Endodermal cell (in vitro differentiated cells): ENCODE data around the gene HSD3B1. TPM values are rescaled to one million over a fixed set of nuclear protein-coding genes. Genes with fewer than 3 reads are reported as not detected.

Experiments used
- DNase-seq: peaks from one replicate; pipeline ENCODE4 v3.0.0-alpha.2; 2017
- H3K27ac ChIP-seq: 2 replicates; pipeline ENCODE4 v1.5.1; 2013; ENCODE audit warnings: mild to moderate bottlenecking, low read depth, low read length, moderate library complexity
- H3K27me3 ChIP-seq: 2 replicates; pipeline ENCODE4 v1.6.1; 2013; ENCODE audit warnings: mild to moderate bottlenecking, low read length, moderate library complexity; ENCODE audit not compliant: insufficient read depth, control insufficient read depth, poor library complexity, severe bottlenecking
- H3K36me3 ChIP-seq: 2 replicates; pipeline ENCODE4 v1.7.0; 2013; ENCODE audit warnings: mild to moderate bottlenecking, low read length, moderate library complexity; ENCODE audit not compliant: control insufficient read depth, insufficient read depth
- H3K4me1 ChIP-seq: one replicate; pipeline ENCODE4 v1.7.0; 2013; ENCODE audit warnings: low read length; ENCODE audit not compliant: control insufficient read depth, insufficient read depth
- H3K4me3 ChIP-seq: 2 replicates; pipeline ENCODE4 v1.5.1; 2013; ENCODE audit warnings: mild to moderate bottlenecking, low read length, moderate library complexity
- H3K9ac ChIP-seq: 2 replicates; pipeline ENCODE4 v1.6.1; 2013; ENCODE audit warnings: mild to moderate bottlenecking, low read length, moderate library complexity; ENCODE audit not compliant: poor library complexity, severe bottlenecking; ENCODE audit errors: extremely low read depth
- H3K9me3 ChIP-seq: 2 replicates; pipeline ENCODE4 v1.6.1; 2013; ENCODE audit warnings: mild to moderate bottlenecking, low read length, moderate library complexity; ENCODE audit not compliant: control insufficient read depth
- H3K27ac Mint-ChIP-seq: 2 replicates; pipeline ENCODE4 v1.8.0; 2020; ENCODE audit warnings: mixed read lengths
- H3K27me3 Mint-ChIP-seq: 2 replicates; pipeline ENCODE4 v1.8.0; 2021; ENCODE audit warnings: mild to moderate bottlenecking, mixed read lengths; ENCODE audit not compliant: insufficient read depth
- H3K36me3 Mint-ChIP-seq: 2 replicates; pipeline ENCODE4 v1.8.0; 2020; ENCODE audit warnings: low read depth, mixed read lengths
- H3K4me1 Mint-ChIP-seq: 2 replicates; pipeline ENCODE4 v1.8.0; 2020; ENCODE audit warnings: mixed read lengths
- H3K4me3 Mint-ChIP-seq: 2 replicates; pipeline ENCODE4 v1.8.0; 2020; ENCODE audit warnings: mild to moderate bottlenecking, moderate library complexity, mixed read lengths
- H3K9me3 Mint-ChIP-seq: 2 replicates; pipeline ENCODE4 v1.8.0; 2020; ENCODE audit warnings: mild to moderate bottlenecking, mixed read lengths
- WGBS, 2 experiments: methylation state at CpG; one replicate each; pipeline versions ENCODE4 v1.1.5 to v1.1.7; 2013; ENCODE audit warnings: missing lambda C conversion rate in 2 of 2, mixed read lengths in 1 of 2; ENCODE audit not compliant: insufficient coverage in 1 of 2, insufficient read length in 1 of 2; 5-methylcytosine and 5-hydroxymethylcytosine counted together
- total RNA-seq, 2 donors: library from RNA; stranded (reverse); fragmentation: NEBNext Ultra II Directional in 1 of 2; extraction: Animal tissue kit (Norgen Biotek cat#: 25700) in 1 of 2; gene quantifications; 2 replicates in 1 of 2; 3 replicates in 1 of 2; pipeline ENCODE4 v1.2.1, GENCODE V29; 2021
- TF ChIP-seq, protein P1 (sequence below): fragments of 200-600 bp; sonication (generic); conservative IDR thresholded peaks from 2 replicates; pipeline ENCODE4 v1.5.0; 2021; ENCODE audit warnings: antibody characterized with exemption, mild to moderate bottlenecking

HSD3B1 gene
- total RNA-seq, 2 donors from 2014 or later: not detected

DNA sequence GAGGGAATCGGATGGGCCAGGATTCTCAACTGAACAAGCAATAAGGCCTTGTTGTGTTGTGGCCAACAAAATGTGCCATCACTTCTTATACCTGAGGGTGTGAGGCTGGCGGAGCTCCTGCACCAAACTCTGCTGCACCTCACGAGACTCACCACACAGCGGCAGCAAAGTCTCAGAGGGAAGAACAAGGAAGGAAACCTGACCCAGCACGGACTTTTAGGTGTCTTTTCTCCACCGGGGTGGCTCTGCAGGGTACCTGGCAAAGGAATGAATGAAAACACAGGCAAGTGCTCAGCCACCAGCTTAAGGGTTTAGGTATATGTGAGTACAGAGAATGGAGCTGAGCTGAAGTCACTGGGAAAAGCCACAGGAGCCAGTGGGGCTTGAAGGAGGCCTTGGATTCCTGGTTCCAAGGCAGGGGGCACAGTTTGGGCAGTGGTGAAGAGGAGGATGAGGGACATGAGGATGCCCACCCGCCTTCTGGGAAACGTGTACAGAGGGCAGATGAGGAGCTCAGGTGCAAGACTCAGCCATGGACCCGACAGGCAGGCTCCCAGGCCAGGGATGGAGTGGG is 31.1 kb upstream of the HSD3B1 start:
- DNase-seq: peak; percentile 96
- H3K27me3 Mint-ChIP-seq: peaks cover 4% of the 10 kb centered on the region
- peaks cover 5% of the 10 kb centered on the region for H3K4me1 Mint-ChIP-seq
- Histone ChIP-seq H3K9ac (no peak overlapping the region), H3K4me1 (no peaks in the 10 kb centered on the region), H3K4me3 (no peak overlapping the region), H3K9me3 (no peaks in the 10 kb centered on the region), H3K36me3 (no peaks in the 10 kb centered on the region), H3K27me3 (no peaks in the 10 kb centered on the region), H3K27ac (no peak overlapping the region)
- peak overlapping the region; percentile 75 for H3K27ac Mint-ChIP-seq
- H3K9me3 Mint-ChIP-seq: no peaks in the 10 kb centered on the region
- no peaks in the 10 kb centered on the region for H3K36me3 Mint-ChIP-seq
- TF ChIP-seq, protein P1, sequence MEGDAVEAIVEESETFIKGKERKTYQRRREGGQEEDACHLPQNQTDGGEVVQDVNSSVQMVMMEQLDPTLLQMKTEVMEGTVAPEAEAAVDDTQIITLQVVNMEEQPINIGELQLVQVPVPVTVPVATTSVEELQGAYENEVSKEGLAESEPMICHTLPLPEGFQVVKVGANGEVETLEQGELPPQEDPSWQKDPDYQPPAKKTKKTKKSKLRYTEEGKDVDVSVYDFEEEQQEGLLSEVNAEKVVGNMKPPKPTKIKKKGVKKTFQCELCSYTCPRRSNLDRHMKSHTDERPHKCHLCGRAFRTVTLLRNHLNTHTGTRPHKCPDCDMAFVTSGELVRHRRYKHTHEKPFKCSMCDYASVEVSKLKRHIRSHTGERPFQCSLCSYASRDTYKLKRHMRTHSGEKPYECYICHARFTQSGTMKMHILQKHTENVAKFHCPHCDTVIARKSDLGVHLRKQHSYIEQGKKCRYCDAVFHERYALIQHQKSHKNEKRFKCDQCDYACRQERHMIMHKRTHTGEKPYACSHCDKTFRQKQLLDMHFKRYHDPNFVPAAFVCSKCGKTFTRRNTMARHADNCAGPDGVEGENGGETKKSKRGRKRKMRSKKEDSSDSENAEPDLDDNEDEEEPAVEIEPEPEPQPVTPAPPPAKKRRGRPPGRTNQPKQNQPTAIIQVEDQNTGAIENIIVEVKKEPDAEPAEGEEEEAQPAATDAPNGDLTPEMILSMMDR: peak; percentile 84
- H3K4me3 Mint-ChIP-seq: no peak overlapping the region
- WGBS, 2 experiments: 34% methylated on average over 9 of the region's 9 CpGs

DNA sequence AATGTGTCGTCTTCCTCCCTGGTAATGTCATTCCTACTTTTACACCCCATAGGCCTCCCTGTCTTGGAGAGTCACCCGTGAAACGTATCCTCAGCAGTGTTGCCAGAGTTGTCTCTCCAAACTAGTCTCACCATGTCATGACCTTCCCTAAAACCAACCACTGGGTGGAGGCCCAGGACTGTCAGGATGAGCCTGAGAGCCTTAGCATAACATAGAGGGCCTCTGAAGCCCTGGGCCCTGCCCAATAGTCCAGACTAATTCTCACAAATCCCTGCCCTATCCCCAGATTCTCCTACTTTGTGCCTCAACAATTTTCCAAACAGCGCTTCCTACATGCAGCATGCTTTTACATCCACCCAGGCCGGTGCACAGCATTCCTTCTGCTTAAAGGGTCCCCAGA is 29.3 kb upstream of the HSD3B1 start:
- Histone ChIP-seq H3K4me3 (no peak overlapping the region), H3K4me1 (no peaks in the 10 kb centered on the region), H3K27ac (no peak overlapping the region), H3K36me3 (no peaks in the 10 kb centered on the region), H3K9me3 (no peaks in the 10 kb centered on the region), H3K27me3 (no peaks in the 10 kb centered on the region), H3K9ac (no peak overlapping the region)
- peaks cover 5% of the 10 kb centered on the region for H3K4me1 Mint-ChIP-seq
- peak; percentile 55 for DNase-seq
- H3K4me3 Mint-ChIP-seq: no peak overlapping the region
- no peak overlapping the region for H3K27ac Mint-ChIP-seq
- 85 to 95% methylated on average over 5 of the region's 5 CpGs for WGBS, 2 experiments
- TF ChIP-seq, protein P1: peak; percentile 47
- H3K27me3 Mint-ChIP-seq: peaks cover 3% of the 10 kb centered on the region
- no peaks in the 10 kb centered on the region for H3K9me3 Mint-ChIP-seq
- no peaks in the 10 kb centered on the region for H3K36me3 Mint-ChIP-seq

DNA sequence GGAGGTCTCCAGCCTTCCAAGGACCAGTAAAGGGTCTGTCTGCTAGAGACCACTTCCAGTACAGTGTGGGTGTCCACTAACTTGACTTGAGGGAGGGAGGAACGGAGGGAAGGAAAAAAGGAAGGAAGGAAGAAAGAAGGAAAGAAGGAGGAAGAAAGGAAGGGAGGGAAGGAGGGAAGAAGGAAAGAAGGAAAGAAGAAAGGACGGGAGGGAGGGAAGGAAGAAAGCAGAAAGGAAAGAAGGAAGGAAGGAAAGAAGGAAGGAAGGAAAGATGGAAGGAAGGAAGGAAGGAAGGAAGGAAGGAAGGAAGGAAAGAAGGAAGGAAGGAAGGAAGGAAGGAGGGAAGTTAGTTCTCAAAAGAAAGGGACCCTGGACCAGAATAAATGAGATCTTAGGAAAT is 26.8 kb upstream of the HSD3B1 start:
- Histone ChIP-seq H3K9me3 (no peaks in the 10 kb centered on the region), H3K27ac (no peak overlapping the region), H3K36me3 (no peaks in the 10 kb centered on the region), H3K4me1 (no peaks in the 10 kb centered on the region), H3K4me3 (no peak overlapping the region), H3K27me3 (no peaks in the 10 kb centered on the region), H3K9ac (no peak overlapping the region)
- H3K4me1 Mint-ChIP-seq: peaks cover 15% of the 10 kb centered on the region
- no peak overlapping the region for H3K27ac Mint-ChIP-seq
- WGBS, 2 experiments: 87 to 89% methylated on average over 2 of the region's 2 CpGs
- no peak for DNase-seq
- peaks cover 3% of the 10 kb centered on the region for H3K27me3 Mint-ChIP-seq
- H3K9me3 Mint-ChIP-seq: no peaks in the 10 kb centered on the region
- no peaks in the 10 kb centered on the region for H3K36me3 Mint-ChIP-seq
- H3K4me3 Mint-ChIP-seq: no peak overlapping the region
- TF ChIP-seq, protein P1: no peak
